GM23248 (cell line): ENCODE results near the gene NCAM2.

Source experiments
- EZH2 ChIP-seq: fragments of 200-600 bp; sonication (generic); IDR thresholded peaks from 2 replicates; pipeline ENCODE4 v1.6.1; 2018; ENCODE audit warnings: antibody characterized with exemption, mild to moderate bottlenecking; ENCODE audit not compliant: insufficient read depth, poor library complexity, severe bottlenecking
- EZH2phosphoT487 ChIP-seq: fragments of 200-600 bp; sonication (generic); IDR thresholded peaks from 2 replicates; pipeline ENCODE4 v1.6.1; 2018; ENCODE audit warnings: antibody characterized with exemption, moderate library complexity, mild to moderate bottlenecking, low read depth; ENCODE audit not compliant: insufficient read depth

GRCh38 chr21:21148514-21148913 is 150.3 kb downstream of the NCAM2 start:
- TF ChIP-seq EZH2phosphoT487 (no peak), EZH2 (no peak)
